Measurements from ENCODE around the gene CRIP2.

The CRIP2 gene

GRCh38 chr14:105445290-105445689, 29.3 kb upstream of the CRIP2 start:
- no peak for DNase-seq

- DNase-seq: no peak
Observed at GRCh38 chr14:105445901-105446845, 28.4 kb upstream of the CRIP2 start.

GRCh38 chr14:105446971-105447370, 27.6 kb upstream of the CRIP2 start:
- no peak for DNase-seq

DNA sequence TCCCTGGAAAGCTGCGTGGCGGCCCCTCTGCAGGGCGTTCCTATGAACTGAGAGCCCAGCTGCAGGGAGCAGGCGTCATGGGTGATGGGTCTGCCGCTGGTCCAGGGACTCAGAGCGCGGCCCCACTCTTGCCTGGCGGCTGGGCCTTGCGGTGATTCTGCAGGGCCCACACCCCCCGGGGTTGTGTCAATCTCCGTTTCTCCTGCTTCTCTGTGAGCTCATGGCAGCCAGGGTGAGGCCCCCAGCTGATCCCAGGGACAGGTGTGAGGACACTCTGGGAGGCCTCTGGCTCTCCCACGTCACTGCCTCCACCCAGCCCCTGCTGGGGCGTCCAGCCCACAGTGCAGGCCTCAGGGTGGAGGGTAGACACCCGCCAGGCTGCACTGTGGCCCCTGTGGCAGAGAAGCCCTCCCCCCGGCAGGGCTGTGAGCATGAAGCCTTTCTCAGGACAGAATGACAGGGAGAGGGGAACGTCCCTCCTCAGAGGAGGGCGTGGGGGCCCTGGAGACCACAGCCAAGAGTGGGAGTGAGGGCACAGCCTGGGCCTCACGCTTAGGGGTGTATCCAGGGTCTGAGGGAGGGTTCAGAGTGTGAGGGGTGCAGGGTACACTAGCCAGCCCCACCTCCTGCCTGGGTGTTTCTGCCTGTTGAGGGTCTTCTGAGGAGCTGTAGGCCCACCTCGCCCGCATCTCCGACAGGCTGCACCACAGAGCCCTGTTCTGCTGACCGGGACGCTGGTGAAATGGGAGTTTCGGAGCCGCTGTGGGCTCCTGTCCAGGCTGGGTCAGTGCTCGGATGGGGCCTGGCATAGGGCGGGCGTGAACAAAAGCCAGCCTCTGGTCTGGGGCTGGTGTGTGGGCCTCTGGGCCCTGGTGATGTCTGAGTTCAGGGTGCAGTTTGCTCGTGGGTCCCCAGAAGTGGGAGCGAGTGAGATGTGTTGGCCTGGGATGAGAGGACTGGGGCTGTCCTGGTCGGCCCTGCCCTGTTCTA, 26.7 kb upstream of the CRIP2 start:
- DNase-seq: no peak

DNA sequence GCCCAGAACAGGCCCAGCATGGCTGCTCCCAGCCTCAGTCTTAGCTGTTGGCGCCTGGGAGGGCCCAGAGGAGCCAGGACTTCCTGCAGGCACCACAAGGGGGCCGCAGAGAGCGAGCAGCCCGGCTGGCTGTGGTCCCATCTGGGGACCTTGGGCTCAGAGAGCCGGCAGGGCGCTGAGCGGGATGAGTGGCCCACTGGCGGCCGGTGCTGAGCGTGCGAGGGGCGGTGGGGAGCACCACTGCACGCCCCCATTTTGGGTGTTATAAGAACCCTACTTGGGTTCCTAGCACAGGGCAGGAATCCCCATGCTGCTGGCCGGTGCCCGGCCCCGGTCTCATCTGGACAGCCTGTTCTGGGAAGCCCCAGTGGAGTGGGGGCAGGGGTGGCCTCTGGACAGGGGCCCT, 25.9 kb upstream of the CRIP2 start:
- DNase-seq: no peak

DNA sequence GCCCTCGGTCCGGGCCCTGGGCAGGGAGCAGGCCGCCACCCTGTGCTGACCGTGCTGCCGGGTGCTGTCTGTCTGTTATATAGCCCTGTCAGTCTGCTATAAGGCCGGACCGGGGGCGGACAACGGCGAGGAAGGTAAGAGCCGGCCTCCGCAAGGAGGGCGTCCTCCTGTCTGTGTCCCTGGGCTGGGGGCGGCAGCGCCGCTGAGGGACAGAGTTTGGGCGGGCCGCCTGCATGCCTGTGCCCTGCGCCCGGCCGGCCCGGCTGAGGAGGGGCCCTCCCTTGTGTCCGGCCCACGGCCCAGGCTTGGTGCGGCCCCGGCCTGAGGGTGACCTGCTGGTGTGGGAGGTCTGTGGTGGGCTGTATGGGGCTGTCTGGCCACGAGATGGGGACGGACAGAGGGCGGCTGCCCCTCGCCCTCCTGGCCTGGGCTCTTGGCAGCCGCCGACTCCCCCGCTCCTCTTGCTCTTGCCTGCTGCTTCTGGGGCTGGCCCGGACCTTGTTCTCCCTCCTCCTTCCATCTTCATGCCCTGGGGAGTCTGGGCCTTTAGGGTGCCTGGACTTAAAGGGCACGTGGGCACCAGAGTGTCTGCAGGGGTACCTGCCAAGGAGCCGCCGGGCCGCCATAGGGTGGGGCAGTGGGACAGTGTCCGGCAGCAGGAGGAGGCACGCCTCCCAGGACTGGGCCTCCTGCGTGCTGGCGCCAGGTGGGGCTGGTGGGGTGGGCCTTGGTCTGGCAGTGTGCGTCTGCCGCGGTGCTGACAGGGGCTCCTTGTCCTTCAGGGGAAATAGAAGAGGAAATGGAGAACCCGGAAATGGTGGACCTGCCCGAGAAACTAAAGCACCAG, 25.1 kb upstream of the CRIP2 start:
- no peak for DNase-seq

DNA sequence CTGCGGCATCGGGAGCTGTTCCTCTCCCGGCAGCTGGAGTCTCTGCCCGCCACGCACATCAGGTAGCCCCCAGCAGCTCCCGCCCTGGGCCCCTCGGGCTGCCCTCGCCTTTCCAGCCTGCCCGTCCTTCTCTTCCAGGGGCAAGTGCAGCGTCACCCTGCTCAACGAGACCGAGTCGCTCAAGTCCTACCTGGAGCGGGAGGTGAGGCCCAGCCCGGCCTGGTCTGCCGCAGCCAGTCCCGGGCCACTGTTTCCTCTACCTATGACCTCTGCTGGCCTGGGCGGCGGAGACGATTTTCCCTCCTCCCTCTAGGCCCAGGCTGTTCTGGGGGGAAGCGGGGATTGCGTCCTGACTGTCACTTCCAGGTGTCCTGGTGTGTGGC, 24.5 kb upstream of the CRIP2 start:
- DNase-seq: no peak

DNA sequence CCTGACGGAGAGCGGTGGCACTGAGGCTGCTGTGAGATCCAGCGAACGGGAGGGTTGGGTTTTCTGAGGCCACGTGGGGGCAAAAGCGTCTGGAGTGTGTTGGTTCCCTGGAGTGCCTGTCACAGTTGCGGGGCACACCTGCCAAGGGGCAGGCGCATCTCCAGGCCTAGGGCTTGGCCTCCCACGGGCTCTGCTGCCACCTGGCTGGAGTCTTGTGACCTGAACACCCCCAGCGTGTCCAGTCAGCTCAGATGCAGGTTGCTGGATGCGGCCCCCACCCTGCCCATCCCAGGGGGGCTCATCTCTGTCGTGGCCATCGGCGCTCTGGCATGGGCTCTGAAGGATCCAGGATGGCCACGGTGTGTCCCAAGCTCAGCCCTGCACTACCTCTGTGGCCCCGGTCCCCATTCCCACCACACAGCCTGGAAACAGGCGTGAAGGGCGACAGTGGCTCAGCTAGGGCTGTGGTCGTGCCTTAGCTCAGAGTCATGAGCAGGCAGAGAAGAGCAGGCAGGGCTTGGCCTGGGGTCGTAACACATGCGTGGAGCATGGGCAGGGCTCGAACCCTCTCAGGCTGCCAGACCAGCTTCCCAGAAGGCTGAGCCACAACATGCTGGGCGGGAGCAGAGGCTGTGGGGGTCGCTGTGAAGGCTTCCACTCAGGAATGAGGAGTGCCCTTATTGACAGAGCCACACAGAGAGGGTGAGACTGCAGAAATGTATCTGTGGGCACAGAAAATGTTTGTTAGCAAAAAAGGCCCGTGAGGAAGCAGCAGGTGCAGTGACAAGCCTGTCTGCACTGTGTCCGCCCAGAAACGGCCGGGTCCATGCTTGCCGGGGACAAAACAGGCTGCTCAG, 23.5 kb upstream of the CRIP2 start:
- DNase-seq: no peak

GRCh38 chr14:105452963-105453362, 21.7 kb upstream of the CRIP2 start:
- DNase-seq: no peak

DNA sequence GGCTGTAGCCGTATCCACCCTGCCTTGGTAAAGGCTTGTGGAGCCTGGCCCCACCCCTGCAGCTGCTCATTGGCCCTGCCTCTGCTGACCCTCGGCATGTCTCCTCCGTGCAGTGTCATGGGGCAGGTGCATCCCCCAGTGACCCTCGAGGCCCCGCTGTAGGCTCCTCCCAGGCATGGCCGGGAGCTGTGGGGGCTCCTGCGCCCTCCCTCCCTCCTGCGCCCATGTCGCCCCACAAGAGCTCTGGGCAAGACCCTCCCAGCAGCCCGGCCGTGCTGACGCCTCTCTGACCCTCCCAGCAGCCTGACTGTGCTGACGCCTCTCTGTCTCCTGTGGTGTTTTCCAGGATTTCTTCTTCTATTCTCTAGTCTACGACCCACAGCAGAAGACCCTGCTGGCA, 20.8 kb upstream of the CRIP2 start:
- DNase-seq: no peak

DNA sequence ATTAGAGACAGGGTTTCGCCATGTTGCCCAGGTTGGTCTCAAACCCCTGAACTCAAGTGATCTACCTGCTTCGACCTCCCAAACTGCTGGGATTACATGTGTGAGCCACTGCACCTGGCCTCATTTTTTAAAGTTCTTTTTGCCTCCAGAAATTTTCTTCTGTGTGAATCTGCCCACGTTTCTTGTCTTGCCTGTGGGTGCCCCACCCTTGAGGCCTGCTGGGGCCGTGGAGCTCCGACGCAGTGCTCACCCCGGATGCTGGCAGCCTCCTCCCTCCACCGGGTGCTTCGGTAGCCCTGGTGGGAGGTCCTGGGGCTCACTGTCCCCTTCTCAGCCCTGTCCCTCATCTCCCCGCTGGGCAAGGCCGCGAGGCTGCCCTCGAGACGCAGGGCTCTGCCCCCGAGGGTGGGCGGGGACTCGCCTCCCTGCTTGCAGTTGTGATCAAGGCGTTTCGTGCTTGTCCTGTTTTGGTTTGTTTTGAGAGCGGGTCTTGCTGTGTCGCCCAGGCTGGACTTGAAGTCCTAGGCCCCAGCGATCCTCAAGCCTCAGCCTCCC, 19.5 kb upstream of the CRIP2 start:
- no peak for DNase-seq

DNA sequence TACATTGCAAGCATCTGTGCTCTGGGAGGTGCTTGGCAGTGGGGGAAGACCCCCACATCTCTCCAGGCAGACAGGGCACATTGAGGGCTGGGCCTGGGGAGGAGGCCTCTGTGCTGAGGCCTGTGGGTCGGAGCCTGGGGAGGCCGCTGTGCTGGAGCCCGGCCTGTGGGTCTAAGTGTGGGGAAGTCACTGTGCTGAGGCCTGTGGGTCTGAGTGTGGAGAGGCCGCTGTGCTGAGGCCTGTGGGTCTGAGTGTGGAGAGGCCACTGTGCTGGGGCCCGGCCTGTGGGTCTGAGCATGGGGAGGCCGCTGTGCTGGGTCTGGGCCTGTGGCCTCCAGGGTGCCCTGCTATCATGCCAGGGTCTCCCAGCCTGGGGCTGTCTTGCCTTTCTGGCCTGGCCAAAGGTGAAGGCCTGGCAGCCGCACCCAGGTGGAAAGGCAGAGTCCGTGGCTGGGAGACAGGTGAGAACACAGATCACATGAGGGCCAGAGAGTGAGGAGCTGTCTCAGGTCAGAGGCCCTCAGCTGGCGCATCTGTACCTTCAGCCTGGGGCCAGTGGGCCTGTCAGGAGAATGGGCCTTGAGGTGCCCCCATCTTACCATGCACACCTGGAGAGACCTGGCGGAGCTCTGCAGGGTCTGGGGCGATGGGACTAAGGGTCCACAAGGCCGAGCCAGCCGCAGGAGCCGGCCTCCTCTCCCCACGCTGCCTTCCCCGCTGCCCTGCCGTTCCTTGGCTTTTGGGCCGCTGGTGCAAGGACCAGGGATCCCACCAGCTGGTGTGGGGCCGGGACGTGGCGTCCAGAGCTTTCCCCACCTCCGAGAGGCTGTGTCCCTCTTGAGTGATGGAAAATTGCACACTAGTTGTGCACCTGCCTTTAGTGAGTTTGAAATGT, 18.6 kb upstream of the CRIP2 start:
- DNase-seq: no peak

DNA sequence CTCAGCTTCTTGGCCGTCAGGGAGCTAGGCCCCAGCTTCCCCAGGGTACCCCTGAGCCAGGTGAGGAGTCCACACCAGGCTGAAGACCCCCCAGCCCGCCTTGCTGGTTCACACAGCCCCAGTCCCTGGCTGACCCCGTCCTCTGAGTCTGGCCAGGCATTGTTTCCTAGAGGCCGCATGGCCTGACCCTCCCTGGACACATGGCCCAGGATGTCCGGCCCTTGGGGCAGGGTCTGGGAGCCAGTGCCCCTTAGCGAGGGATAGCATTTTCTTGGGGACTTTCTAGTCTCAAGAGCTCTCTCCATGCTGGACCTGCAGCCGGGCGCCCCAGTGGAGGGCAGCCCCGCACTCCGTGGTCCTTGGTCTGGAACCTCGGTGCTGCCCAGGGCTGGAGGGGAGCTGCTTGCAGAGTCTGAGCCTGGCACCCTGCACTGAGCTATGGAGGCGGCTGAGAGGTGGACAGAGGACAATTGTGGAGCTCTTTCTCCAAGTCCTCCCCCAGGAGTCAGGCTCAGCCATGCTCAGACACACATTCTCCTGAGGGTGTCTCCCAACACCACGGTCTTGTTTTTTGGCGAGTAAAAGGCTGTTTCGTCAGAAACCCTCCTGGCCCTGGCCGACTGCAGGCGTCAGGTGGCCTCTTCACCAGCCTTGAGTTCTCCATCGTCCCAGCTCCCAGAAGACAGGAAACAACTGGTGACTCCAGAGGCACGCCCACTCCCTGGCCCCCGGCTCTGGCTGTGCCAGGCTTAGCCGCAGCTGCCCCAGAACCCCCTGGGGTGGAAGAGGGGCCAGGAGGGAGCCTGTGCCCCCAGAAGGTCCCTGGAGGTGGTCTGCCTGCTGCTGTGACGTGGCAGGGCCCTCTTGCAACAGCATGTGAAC, 17.6 kb upstream of the CRIP2 start:
- no peak for DNase-seq

DNA sequence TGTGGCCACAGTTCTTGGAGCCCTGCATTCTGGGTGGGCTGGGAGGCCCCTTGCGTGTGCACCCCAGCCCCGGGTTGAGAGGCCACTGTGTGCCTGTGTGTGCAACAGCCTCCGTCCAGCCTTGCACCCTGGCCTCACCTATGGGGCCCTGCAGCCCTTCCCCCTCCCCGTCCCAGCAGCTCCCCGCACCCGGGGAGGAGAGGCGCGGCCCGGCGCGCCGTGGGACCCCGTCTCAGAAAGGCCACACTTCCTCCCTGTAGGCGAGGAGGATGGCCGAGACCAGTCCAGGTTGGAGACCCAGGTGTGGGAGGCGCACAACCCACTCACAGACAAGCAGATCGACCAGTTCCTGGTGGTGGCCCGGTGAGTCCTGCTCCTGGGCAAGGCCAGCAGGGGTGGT, 16.6 kb upstream of the CRIP2 start:
- DNase-seq: no peak

GRCh38 chr14:105458571-105458970, 16.1 kb upstream of the CRIP2 start:
- DNase-seq: no peak

- no peak for DNase-seq
Observed at GRCh38 chr14:105460116-105460515, 14.5 kb upstream of the CRIP2 start.

- DNase-seq: no peak
Observed at GRCh38 chr14:105460616-105461015, 14.0 kb upstream of the CRIP2 start.

DNA sequence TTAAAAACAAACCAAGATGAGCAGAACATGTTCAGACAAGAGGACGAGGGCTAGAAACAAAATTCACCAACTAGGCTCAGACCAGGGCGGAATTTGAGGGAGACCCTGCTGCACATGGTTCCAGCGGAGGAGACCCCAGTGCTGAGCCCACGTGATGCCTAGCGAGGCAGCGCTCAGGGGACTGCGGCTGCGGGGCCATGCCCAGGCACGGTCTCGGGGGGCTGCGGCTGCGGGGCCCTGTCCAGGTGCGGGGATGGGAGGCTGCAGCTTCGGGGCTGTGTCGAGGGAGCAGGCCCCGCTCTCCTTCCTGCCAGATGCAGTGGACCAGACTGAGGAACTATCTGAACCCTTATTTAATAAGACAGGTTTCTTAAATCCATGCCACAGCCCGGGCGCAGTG, 12.7 kb upstream of the CRIP2 start:
- DNase-seq: no peak

DNA sequence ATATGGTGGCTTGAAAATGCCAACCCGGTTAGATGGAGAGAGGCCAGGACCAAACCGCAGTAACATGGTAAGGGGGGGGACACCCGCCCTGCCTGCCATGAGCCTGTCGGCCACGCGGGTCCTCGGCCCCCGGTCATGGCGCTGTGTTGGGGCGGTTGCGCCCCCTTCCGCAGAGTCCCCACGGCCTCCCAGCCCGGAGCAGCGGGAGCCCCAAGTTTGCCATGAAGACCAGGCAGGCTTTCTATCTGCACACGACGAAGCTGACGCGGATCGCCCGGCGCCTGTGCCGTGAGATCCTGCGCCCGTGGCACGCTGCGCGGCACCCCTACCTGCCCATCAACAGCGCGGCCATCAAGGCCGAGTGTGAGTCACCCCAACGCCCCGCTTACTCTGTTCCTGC, 10.1 kb upstream of the CRIP2 start:
- DNase-seq: no peak
